ENCODE results near the gene AP3B1.

Gene AP3B1, protein sequence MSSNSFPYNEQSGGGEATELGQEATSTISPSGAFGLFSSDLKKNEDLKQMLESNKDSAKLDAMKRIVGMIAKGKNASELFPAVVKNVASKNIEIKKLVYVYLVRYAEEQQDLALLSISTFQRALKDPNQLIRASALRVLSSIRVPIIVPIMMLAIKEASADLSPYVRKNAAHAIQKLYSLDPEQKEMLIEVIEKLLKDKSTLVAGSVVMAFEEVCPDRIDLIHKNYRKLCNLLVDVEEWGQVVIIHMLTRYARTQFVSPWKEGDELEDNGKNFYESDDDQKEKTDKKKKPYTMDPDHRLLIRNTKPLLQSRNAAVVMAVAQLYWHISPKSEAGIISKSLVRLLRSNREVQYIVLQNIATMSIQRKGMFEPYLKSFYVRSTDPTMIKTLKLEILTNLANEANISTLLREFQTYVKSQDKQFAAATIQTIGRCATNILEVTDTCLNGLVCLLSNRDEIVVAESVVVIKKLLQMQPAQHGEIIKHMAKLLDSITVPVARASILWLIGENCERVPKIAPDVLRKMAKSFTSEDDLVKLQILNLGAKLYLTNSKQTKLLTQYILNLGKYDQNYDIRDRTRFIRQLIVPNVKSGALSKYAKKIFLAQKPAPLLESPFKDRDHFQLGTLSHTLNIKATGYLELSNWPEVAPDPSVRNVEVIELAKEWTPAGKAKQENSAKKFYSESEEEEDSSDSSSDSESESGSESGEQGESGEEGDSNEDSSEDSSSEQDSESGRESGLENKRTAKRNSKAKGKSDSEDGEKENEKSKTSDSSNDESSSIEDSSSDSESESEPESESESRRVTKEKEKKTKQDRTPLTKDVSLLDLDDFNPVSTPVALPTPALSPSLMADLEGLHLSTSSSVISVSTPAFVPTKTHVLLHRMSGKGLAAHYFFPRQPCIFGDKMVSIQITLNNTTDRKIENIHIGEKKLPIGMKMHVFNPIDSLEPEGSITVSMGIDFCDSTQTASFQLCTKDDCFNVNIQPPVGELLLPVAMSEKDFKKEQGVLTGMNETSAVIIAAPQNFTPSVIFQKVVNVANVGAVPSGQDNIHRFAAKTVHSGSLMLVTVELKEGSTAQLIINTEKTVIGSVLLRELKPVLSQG

DNA sequence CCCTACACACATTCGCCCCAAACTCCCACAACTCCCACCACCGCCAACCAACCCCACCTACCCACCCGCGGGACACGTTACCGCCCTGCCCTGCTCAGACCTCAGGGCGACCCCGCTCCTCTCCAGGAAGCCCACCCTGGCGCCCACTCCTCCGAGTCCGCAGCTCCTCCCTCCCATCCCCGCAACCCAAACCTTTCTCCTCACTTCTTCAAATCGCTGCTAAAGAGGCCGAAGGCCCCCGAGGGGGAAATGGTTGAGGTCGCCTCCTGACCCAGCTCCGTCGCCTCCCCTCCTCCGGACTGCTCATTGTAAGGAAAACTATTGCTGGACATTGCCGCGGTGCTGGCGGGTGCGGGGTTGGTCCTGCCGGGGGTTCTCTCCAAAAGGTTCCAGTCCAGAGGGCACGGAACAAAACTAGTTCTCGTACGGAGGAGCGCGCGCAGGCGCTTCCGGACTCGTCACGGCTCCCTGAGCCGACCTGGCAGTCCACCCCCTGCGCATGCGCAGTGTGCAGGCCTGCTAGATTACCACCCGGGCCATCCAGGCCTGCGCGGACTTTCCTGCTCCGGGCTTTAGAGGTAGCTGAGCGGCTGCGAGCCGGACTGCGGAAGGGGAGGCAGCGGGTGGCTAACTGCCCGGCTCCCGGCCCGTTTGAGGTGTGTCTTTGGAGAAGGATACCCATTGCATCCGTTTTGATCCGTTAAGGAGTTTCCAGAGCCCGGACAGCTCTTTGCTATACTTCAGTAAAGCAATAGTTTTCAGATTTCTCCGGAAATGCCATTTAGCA, at the start of gene AP3B1:
Gene AP3B1 (minus strand): TSS at position 451 of the 787 bp plus-strand sequence. CDS start 119 bp downstream, at position 332.
- DNase-seq (ENCODE audit: low read depth in 1 of 2, low spot score in 1 of 2): peak; percentile 92 to 97

DNA sequence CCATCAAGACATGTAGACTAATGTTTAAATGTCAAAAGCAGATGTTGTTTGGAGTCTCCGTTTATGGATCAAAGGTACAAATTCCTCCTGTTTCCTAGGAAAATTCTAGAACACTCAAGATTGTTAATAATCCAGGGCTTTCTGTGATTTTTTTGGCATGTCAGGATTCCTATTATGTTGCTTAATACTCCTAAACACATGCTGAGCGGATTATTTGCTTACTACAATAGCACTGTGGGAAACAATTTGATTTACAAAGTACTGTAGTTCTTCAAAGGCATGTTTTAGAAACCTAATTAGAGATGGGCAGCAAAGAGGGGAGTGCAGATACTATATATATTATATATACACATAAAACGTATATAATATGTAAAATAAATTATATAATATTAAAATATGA, 46.9 kb upstream of the AP3B1 start:
- no peak for DNase-seq (ENCODE audit: low read depth in 1 of 2, low spot score in 1 of 2)

DNA sequence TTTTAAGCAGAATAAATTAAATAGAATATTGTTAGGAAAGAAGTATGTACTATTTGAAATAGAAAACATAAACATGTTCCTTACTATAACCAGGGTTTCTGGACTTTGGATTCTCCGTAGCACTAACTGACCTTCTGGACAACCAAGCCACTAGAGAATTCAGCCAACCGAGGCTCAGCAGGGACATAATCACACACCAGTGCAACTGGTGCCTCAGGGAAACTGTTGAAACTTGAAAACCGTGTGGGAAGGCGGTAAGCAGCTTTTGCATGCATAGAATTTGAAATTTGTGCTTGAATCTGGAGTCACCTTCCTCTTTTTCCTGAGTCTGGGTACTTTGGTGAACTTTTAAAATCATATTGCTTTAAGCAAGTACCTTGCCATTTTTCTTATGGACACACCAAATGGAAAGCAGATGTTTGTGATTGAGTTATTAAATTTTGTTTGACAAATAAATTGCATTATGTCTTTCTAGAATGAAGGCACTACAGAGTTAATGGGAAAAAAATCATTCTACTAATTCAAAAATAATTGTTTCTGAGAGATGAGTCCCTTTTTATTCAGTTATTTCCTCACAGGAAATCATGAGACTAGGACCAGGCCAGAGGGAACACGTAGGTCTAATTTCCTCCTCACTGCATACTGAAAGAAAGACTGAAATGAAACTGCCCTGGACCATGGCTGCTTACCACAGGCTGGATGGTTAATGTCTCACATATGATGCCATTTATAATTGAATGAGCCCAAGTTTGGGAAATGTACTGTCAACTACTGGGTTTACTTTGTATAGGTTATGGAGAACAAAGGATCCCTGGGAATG, 45.3 kb upstream of the AP3B1 start:
- DNase-seq (ENCODE audit: low read depth in 1 of 2, low spot score in 1 of 2): no peak

DNA sequence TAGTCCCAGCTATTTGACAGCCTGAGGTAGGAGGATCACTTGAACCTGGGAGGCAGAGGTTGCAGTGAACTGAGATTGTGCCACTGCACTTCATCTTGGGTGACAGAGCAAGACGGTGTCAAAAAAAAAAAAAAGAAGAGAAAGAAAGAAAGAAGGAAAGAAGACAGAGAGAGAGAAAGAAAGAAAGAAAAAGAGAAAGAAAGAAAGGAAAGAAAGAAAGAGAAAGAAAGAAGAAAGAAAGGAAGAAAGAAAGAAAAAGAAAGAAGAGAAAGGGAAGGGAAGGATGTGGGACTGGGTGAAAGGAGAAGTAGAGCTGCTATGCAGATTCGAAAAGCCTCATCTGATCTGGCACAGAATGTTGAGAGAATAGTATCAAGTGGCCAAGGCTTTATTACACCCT, 42.2 kb upstream of the AP3B1 start:
- DNase-seq (ENCODE audit: low read depth in 1 of 2, low spot score in 1 of 2): no peak

DNA sequence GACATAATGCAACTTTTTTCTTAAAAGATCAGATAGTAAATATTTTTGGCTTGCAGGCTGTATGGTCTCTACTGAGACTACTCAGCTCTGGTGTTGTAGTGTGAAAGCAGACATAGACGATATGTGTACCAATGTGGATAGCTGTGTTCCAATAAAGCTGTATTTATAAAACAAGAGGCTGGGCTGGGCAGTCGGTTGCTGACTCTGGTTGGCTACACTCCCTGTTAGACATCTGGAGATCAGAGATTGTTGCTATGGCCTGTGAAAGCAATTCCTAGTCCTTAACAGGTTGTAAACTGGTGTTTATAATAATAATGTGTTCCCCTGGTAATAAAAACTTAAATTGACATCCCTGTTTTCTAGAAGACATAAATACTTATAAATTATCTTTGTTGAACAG, 41.5 kb upstream of the AP3B1 start:
- DNase-seq (ENCODE audit: low read depth in 1 of 2, low spot score in 1 of 2): no peak

DNA sequence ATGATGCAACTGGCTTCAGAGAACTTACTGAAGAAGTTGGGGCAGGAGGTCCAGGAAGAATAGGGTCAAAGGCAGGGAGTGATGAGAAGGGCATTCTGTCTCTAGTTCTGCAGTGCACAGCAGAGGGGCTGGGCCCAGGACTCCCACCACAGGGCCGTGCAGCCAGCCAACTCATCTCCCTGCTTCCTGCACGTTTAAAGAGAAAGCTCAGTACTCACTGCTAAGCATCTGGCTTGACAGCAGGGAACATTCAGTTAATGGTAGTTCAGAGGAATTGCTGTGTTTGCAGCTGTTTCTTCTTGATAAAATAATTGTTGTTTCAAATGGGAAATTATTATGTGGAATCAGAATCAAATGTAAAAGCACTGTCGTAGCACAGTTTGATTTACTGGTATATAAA, 40.3 kb upstream of the AP3B1 start:
- DNase-seq (ENCODE audit: low read depth in 1 of 2, low spot score in 1 of 2): no peak

DNA sequence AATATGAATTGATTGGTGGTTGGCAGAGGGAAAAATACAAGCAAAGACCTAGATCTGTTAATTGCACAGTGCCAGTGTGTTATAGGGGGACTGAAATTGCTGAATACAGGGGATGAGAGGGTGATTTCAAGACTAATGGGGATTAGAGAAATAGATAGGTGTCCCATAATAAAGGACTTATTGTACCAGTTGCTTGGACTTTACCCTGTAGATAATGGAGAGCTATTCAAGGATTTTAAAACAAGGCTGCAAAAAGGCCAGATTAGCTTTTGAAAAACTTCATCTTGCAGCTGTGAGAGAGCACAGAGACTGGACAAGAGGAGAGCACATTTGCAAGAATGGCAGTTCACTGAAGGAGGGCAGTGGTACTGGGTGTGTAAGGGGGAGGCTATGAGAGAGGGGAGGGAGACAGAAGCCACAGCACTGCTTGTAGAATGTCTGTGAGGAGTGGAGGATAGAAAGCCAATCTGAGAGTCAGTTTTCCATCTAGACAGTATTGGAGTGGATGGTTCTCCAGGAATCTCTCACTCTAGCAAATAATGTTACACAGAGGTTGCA, 37.1 kb upstream of the AP3B1 start:
- no peak for DNase-seq (ENCODE audit: low read depth in 1 of 2, low spot score in 1 of 2)

DNA sequence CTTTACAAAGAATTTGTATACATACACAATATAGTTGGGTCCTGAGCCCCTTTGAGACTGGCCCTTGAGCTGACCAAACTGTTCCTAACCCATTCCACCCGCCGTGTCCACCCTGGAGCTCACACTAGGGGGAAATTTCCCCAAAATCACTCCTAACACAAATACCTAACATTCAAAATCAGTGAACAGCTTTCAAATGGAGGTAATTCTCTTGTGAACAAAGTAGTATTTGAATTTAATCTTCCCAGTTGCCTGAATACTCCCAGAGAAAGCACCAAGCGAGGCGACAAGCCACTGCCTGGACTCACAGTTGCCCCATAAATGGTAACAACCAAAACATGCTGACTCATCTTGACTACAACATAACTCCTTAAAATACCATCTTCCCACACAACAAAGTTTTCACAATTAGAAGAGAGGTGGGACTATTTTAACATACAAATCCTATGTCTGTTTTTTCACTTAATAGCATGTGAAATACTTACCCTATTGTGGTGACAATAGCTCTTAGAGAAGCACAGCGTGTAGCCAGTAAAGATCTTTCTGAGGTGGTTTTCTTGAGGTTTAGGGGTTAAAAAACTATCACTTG, 34.2 kb upstream of the AP3B1 start:
- no peak for DNase-seq (ENCODE audit: low read depth in 1 of 2, low spot score in 1 of 2)

DNA sequence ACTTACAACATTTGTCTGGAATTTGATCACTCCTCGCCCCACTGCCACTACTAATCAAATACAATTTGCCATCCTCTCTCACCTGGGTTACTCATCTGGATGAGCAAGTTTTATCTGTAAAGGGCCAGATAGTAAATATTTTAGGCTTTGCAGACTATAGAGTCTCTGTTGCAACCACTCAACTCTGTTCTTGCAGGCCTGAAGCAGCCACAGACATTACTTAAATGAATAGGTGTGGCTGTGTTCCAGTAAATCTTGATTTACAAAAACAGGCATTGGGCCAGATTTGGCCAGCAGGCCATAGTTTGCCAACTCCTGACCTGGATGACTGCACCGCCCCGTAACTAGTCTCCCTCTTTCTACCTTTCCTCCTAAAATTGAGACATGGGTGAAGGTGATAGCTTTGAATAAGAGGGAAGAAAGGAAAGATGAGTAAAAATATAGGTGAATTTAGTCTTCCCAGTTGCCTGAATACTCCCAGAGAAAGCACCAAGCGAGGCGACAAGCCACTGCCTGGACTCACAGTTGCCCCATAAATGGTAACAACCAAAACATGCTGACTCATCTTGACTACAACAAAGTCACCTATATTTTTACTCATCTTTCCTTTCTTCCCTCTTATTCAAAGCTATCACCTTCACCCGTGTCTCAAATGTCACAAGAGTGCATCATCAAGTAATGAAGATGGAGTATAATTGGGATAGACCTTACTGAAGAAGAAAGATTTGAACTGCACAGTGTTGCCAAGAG, 33.4 kb upstream of the AP3B1 start:
- DNase-seq (ENCODE audit: low read depth in 1 of 2, low spot score in 1 of 2): no peak

DNA sequence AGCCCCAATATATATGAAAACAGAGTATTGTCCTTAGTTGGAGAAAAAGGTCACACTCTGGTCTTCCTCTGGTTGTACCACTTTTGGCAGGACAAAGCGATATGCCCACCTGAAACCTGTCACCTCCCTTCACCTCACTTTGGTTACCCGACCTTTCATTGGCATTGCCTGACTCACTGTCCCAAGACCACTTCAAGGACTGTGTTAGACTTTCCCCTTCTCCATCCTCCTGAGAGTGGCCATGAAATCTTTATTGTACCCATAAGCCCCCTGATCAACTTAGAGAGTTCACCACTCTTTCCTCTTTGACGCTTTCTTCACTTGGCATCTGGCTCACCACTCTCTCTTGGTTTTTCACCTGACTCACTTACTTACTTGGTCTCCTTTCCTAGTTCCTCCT, 32.4 kb upstream of the AP3B1 start:
- DNase-seq (ENCODE audit: low read depth in 1 of 2, low spot score in 1 of 2): no peak

DNA sequence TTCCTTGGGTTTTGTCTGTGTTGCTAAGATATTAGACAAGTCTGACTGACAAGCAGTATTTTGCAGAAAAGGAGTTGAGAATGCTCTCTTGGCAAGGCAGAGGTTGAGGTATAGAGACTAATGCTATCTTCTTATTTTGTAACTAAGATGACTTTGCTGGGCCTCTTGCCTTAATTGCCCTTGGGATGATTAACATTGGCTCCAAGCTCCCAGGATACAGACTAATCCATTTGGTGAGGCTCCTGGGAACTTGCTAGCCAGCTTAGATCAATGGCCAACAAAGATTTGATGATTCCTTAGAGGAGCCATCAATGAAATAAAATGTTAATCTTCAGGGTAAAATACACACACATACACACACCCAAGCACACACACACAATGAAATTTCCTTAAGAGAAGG, 28.7 kb upstream of the AP3B1 start:
- DNase-seq (ENCODE audit: low read depth in 1 of 2, low spot score in 1 of 2): no peak

DNA sequence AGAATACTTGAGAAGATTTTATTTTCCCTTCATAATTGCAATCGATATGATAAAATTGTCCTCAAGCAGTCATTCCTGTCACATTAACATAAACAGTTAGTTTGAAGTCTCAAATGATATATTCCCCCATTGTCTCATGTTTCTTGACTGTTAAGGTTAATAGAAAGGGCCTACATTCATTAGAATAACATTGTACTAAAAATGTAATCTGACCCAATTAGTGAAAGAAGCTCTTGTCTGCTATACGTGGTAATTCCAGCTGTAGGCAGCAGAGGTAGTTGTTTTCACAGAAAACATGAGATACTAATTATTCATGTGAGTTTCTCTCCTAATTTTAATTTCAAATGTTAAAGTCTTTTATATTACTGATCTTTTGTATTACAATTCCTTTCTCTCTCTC, 25.9 kb upstream of the AP3B1 start:
- DNase-seq (ENCODE audit: low read depth in 1 of 2, low spot score in 1 of 2): no peak

DNA sequence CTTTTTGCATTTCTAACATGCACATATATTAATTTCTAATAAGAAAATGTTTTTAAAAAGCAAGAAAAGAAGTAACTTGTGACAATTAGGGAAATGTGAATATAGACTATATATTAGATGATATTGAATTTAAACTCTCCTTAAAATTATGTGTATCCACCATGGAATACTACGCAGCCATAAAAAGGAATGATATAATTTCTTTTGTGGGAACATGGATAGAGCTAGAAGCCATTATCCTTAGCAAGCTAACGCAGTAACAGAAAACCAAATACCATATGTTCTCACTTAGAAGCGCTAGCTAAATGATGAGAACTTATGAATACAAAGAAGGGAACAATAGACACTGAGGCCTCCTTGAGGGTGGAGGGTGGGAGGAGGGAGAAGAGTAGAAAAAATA, 23.8 kb upstream of the AP3B1 start:
- DNase-seq (ENCODE audit: low read depth in 1 of 2, low spot score in 1 of 2): no peak

DNA sequence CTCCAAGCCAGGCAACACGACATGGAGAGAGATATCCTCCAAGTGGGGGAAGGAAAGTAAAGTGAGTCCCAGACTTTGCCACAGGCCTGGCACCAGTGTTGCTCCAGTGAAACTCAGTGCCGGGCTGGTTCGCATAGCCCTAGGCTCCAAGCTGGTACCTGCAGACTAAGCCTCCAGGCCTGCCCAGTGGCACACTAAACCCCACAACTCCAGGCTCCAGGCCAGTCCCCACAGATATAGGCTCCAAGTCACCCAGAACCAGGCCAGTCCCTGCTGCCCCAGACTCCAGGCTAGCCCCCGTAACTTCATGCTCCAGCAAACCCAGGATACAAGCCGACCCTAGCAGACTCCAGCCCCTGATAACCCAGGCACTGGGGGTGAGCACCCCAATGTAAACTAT, 23.0 kb upstream of the AP3B1 start:
- DNase-seq (ENCODE audit: low read depth in 1 of 2, low spot score in 1 of 2): no peak

DNA sequence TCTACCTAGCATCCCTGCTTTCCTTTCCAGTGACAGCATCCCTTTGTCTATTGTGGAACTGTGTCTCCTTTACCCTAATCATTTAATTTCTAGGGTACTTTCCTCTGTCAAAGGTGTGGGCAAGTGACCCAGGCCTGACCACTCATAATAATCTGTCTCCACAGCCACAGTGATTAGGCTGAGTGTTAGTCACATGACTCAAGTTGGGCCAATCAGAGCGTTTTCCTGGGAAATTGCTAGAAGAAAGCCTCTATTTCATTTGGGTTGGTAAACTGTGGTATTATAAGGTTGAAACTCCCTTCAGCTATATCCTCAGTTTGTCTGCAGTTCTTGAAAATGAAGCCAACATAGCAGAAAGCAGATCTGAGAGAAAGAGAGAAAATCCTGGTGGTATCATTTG, 14.2 kb upstream of the AP3B1 start:
- DNase-seq (ENCODE audit: low read depth in 1 of 2, low spot score in 1 of 2): no peak

DNA sequence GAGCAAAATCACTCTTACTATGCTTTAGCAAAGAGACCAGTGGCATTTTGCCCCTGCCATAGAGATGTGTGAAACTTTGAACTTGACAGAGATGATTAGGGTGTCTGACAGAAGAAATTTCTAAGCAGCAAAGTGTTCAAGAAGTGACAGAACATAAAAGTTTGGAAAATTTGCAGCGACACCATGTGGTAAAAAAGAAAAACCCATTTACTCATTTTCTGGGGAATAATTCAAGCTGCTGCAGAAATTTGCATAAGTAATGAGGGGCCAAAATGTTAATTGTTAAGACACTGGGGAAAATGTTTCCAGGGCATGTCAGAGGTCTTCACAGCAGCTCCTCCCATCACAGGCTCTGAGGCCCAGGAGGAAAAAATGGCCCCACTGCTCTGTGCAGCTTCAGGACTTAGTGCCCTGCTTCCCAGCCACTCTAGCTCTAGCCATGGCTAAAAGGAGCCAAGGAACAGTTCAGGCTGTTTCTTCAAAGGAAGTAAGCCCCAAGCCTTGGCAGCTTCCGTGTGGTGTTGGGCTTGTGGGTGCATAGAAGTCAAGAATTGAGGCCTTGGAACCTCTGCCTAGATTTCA, 6.1 kb upstream of the AP3B1 start:
- DNase-seq (ENCODE audit: low read depth in 1 of 2, low spot score in 1 of 2): no peak

DNA sequence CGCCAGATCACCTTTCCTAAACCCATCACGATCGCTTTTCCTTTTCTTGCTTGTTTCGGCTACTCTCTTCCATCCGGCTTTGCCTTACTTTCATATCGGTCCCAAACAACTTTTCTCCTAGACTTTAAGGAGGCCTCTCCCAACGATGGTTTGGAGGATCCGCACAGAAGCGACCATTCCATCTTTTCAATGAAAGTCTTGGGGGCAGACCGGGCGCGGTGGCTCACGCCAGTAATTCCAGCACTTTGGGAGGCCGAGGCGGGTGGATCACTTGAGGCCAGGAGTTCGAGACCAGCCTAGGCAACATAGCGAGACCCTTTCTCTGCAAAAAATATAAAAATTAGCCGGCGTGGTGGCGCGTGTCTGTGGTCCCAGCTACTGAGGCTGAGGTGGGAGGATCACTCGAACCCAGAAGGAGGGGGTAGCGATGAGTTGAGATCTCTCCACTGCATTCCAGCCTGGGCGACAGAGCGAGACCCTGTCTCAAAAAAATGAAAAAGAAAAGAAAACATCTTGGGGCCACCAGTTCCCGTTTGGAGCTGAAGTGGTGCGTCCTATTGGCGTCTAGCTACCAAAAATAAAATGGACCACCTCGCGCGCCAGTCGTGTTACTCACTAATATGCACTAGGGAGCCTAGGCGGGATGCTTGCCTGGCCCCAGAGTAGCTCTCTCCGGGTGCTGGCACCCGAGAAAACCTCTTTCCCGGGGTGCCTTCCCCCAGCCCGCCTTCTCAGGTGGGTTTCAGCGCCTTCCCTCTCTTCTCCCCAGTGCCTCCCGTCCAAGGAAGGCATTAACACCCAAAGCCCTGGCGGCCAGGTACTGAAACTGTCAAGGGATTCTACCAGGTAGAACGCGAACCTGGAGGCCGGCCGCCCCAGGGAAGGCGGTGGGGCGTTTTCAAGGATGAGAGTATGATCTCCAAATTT, 800 bp upstream of the AP3B1 start:
- DNase-seq (ENCODE audit: low read depth in 1 of 2, low spot score in 1 of 2): peak; percentile 22 to 37
